ENCODE measurements around the gene RPH3AL.

- TF ChIP-seq, protein P1, sequence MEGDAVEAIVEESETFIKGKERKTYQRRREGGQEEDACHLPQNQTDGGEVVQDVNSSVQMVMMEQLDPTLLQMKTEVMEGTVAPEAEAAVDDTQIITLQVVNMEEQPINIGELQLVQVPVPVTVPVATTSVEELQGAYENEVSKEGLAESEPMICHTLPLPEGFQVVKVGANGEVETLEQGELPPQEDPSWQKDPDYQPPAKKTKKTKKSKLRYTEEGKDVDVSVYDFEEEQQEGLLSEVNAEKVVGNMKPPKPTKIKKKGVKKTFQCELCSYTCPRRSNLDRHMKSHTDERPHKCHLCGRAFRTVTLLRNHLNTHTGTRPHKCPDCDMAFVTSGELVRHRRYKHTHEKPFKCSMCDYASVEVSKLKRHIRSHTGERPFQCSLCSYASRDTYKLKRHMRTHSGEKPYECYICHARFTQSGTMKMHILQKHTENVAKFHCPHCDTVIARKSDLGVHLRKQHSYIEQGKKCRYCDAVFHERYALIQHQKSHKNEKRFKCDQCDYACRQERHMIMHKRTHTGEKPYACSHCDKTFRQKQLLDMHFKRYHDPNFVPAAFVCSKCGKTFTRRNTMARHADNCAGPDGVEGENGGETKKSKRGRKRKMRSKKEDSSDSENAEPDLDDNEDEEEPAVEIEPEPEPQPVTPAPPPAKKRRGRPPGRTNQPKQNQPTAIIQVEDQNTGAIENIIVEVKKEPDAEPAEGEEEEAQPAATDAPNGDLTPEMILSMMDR (conservative IDR thresholded peaks at IDR 0.05; ENCODE audit: low read depth, low read length), result no peak
- no peak for TF ChIP-seq EZH2 (IDR thresholded peaks at IDR 0.05; ENCODE audit: low read length, unreplicated experiment)
- TF ChIP-seq EZH2phosphoT487 (IDR thresholded peaks at IDR 0.05; ENCODE audit: borderline replicate concordance, low read length), result no peak
Observed at GRCh38 chr17:385178-385835, 32.7 kb upstream of the RPH3AL start.

Measured in PC-3 (cell line).